Activated T-helper 2 cell treated with anti-CD3 and anti-CD28 coated beads, Interferon-gamma antibody, Interleukin-2, Interleukin-4, amounts not matched to agents 10 μg/mL and 5 μg/mL and 100 μg/mL, durations not matched to agents 14 hours and 24 hours and 36 hours (primary cell): ENCODE results near the gene EPAS1. TPM values are rescaled to one million over a fixed set of nuclear protein-coding genes. Genes with fewer than 3 reads are reported as not detected.

Experiments used
- DNase-seq: peaks from one replicate; pipeline ENCODE4 v3.0.0; 2021; ENCODE audit warnings: low spot score
- H3K27ac Mint-ChIP-seq: one replicate; pipeline ENCODE4 v1.8.0; 2021; ENCODE audit warnings: mixed read lengths
- H3K27me3 Mint-ChIP-seq: one replicate; pipeline ENCODE4 v1.8.0; 2021; ENCODE audit warnings: low read depth, mixed read lengths
- H3K36me3 Mint-ChIP-seq: one replicate; pipeline ENCODE4 v1.8.0; 2021; ENCODE audit warnings: low read depth, mixed read lengths
- H3K4me1 Mint-ChIP-seq: one replicate; pipeline ENCODE4 v1.8.0; 2021; ENCODE audit warnings: low read depth, mixed read lengths
- H3K4me3 Mint-ChIP-seq: one replicate; pipeline ENCODE4 v1.8.0; 2021; ENCODE audit warnings: low read depth, mild to moderate bottlenecking, moderate library complexity, mixed read lengths
- H3K9me3 Mint-ChIP-seq: one replicate; pipeline ENCODE4 v1.8.0; 2021; ENCODE audit warnings: mixed read lengths
- intact Hi-C: fragments of 100-400 bp; cut with micrococcal nuclease; formaldehyde crosslinking; loops from one replicate; pipeline ENCODE4 v1.15.1; 2023
- total RNA-seq: library from RNA; stranded (reverse); gene quantifications from 2 replicates; pipeline ENCODE4 v1.2.3, GENCODE V29; 2022

Gene EPAS1
- total RNA-seq, 1 donor from 2014 or later: 100.0 TPM

GRCh38 chr2:46333912-46334311 is 36.7 kb downstream of the EPAS1 start:
- Mint-ChIP-seq H3K4me1 (peaks cover 42% of the 10 kb centered on the region), H3K9me3 (no peaks in the 10 kb centered on the region), H3K36me3 (no peaks in the 10 kb centered on the region), H3K27me3 (peaks cover 9% of the 10 kb centered on the region), H3K27ac (no peak overlapping the region), H3K4me3 (no peak overlapping the region)
- intact Hi-C loops: no loop called here
- DNase-seq: no peak

GRCh38 chr2:46334389-46335271 is 37.4 kb downstream of the EPAS1 start:
- Mint-ChIP-seq H3K36me3 (no peaks in the 10 kb centered on the region), H3K27me3 (peaks cover 9% of the 10 kb centered on the region), H3K27ac (no peak overlapping the region), H3K4me3 (no peak overlapping the region), H3K4me1 (peaks cover 36% of the 10 kb centered on the region), H3K9me3 (no peaks in the 10 kb centered on the region)
- no peak for DNase-seq
- intact Hi-C loops: no loop called here

GRCh38 chr2:46335391-46336282 is 38.4 kb downstream of the EPAS1 start:
- Mint-ChIP-seq H3K4me3 (no peak overlapping the region), H3K9me3 (no peaks in the 10 kb centered on the region), H3K36me3 (no peaks in the 10 kb centered on the region), H3K4me1 (peaks cover 28% of the 10 kb centered on the region), H3K27me3 (peaks cover 9% of the 10 kb centered on the region), H3K27ac (no peak overlapping the region)
- no peak for DNase-seq
- intact Hi-C loops: no loop called here

- H3K4me1 Mint-ChIP-seq: peaks cover 31% of the 10 kb centered on the region
- no peak for DNase-seq
- intact Hi-C loops: no loop called here
- no peaks in the 10 kb centered on the region for H3K9me3 Mint-ChIP-seq
- H3K27me3 Mint-ChIP-seq: peaks cover 10% of the 10 kb centered on the region
- H3K4me3 Mint-ChIP-seq: no peak overlapping the region
- H3K27ac Mint-ChIP-seq: no peak overlapping the region
- no peaks in the 10 kb centered on the region for H3K36me3 Mint-ChIP-seq
Observed at GRCh38 chr2:46336283-46336959, 39.2 kb downstream of the EPAS1 start.

- Mint-ChIP-seq H3K27ac (no peak overlapping the region), H3K36me3 (no peaks in the 10 kb centered on the region), H3K9me3 (no peaks in the 10 kb centered on the region), H3K4me1 (peaks cover 33% of the 10 kb centered on the region), H3K27me3 (peaks cover 12% of the 10 kb centered on the region), H3K4me3 (no peak overlapping the region)
- DNase-seq: no peak
- intact Hi-C loops: no loop called here
Observed at GRCh38 chr2:46337208-46337994, 40.2 kb downstream of the EPAS1 start.

GRCh38 chr2:46338674-46339073 is 41.5 kb downstream of the EPAS1 start:
- Mint-ChIP-seq H3K27ac (no peak overlapping the region), H3K4me3 (no peak overlapping the region), H3K4me1 (peaks cover 32% of the 10 kb centered on the region), H3K27me3 (peaks cover 16% of the 10 kb centered on the region), H3K9me3 (no peaks in the 10 kb centered on the region), H3K36me3 (peaks cover 7% of the 10 kb centered on the region)
- no peak for DNase-seq
- intact Hi-C loops: no loop called here

- H3K27me3 Mint-ChIP-seq: peaks cover 16% of the 10 kb centered on the region
- DNase-seq: no peak
- peaks cover 31% of the 10 kb centered on the region for H3K4me1 Mint-ChIP-seq
- peaks cover 10% of the 10 kb centered on the region for H3K36me3 Mint-ChIP-seq
- intact Hi-C loops: no loop called here
- H3K27ac Mint-ChIP-seq: no peak overlapping the region
- no peak overlapping the region for H3K4me3 Mint-ChIP-seq
- no peaks in the 10 kb centered on the region for H3K9me3 Mint-ChIP-seq
Observed at GRCh38 chr2:46339200-46339599, 42.0 kb downstream of the EPAS1 start.

- peaks cover 10% of the 10 kb centered on the region for H3K36me3 Mint-ChIP-seq
Observed at GRCh38 chr2:46339676-46340459, 42.7 kb downstream of the EPAS1 start.

GRCh38 chr2:46340740-46341420 is 43.7 kb downstream of the EPAS1 start:
- Mint-ChIP-seq H3K4me1 (peaks cover 20% of the 10 kb centered on the region), H3K36me3 (peaks cover 10% of the 10 kb centered on the region), H3K4me3 (no peak overlapping the region), H3K27ac (no peak overlapping the region), H3K9me3 (no peaks in the 10 kb centered on the region), H3K27me3 (peaks cover 16% of the 10 kb centered on the region)
- intact Hi-C loops: no loop called here
- no peak for DNase-seq

More at GRCh38 chr2:46339676-46340459, 42.7 kb downstream of the EPAS1 start:
- Mint-ChIP-seq H3K4me3 (no peak overlapping the region), H3K9me3 (no peaks in the 10 kb centered on the region), H3K27ac (no peak overlapping the region), H3K27me3 (peaks cover 16% of the 10 kb centered on the region), H3K4me1 (peaks cover 24% of the 10 kb centered on the region)
- DNase-seq: no peak
- intact Hi-C loops: no loop called here

GRCh38 chr2:46342566-46343315 is 45.5 kb downstream of the EPAS1 start:
- Mint-ChIP-seq H3K4me1 (peaks cover 25% of the 10 kb centered on the region), H3K9me3 (no peaks in the 10 kb centered on the region), H3K27me3 (peaks cover 15% of the 10 kb centered on the region), H3K36me3 (peaks cover 23% of the 10 kb centered on the region), H3K4me3 (no peak overlapping the region), H3K27ac (no peak overlapping the region)
- no peak for DNase-seq
- intact Hi-C loops: no loop called here

- Mint-ChIP-seq H3K4me1 (peaks cover 35% of the 10 kb centered on the region), H3K4me3 (no peak overlapping the region), H3K9me3 (no peaks in the 10 kb centered on the region), H3K36me3 (peaks cover 27% of the 10 kb centered on the region), H3K27me3 (peaks cover 15% of the 10 kb centered on the region), H3K27ac (no peak overlapping the region)
- intact Hi-C loops: no loop called here
- DNase-seq: no peak
Observed at GRCh38 chr2:46344706-46345105, 47.5 kb downstream of the EPAS1 start.
